ENCODE results near the gene IFT122. TPM values are rescaled to one million over a fixed set of nuclear protein-coding genes. Genes with fewer than 3 reads are reported as not detected.

Gene IFT122
- total RNA-seq, 1 experiment from 2014 or later = 30.0 TPM

- Mint-ChIP-seq H3K27ac (ENCODE audit: unreplicated experiment) (peak overlapping the region; percentile 57), H3K36me3 (ENCODE audit: insufficient read depth, unreplicated experiment) (peaks cover 7% of the 10 kb centered on the region), H3K27me3 (ENCODE audit: insufficient read depth, unreplicated experiment) (no peaks in the 10 kb centered on the region), H3K4me3 (ENCODE audit: unreplicated experiment) (no peak overlapping the region), H3K4me1 (ENCODE audit: low read depth, unreplicated experiment) (peaks cover 46% of the 10 kb centered on the region), H3K9me3 (ENCODE audit: unreplicated experiment) (no peaks in the 10 kb centered on the region)
- H3K27me3 ChIP-seq (replicated peaks; ENCODE audit: control insufficient read depth, insufficient read depth, low read length) = no peaks in the 10 kb centered on the region
- H3K4me1 ChIP-seq = peaks cover 59% of the 10 kb centered on the region
- POLR2A ChIA-PET = no interaction called here
- DNase-seq = no peak
- TF ChIP-seq CTCF (IDR thresholded peaks at IDR 0.05; ENCODE audit: insufficient read depth in 1 of 2, low read depth in 1 of 2, low read length in 1 of 2, severe bottlenecking in 1 of 2, unreplicated experiment in 1 of 2) = no peak
- H3K4me3 ChIP-seq (ENCODE audit: low read depth, low read length) = no peak overlapping the region
- H3K36me3 ChIP-seq (ENCODE audit: control insufficient read depth, insufficient read depth, low read length) = no peaks in the 10 kb centered on the region
- no TSS peak for BruUV-seq (replicated peaks)
- H3K9me3 ChIP-seq = no peaks in the 10 kb centered on the region
- CTCF ChIA-PET = no interaction called here
- intact Hi-C loops (cut with micrococcal nuclease; ENCODE audit: unreplicated experiment) = no loop called here
These were observed 5.4 kb downstream of the IFT122 start for GRCh38 chr3:129445471-129445870.

GRCh38 chr3:129446926-129447325, 6.9 kb downstream of the IFT122 start:
- no peaks in the 10 kb centered on the region for H3K9me3 ChIP-seq
- no TSS peak for BruUV-seq (replicated peaks)
- H3K4me1 Mint-ChIP-seq (ENCODE audit: low read depth, unreplicated experiment) = peaks cover 37% of the 10 kb centered on the region
- peak overlapping the region; percentile 57 for H3K27ac Mint-ChIP-seq (ENCODE audit: unreplicated experiment)
- no peaks in the 10 kb centered on the region for H3K27me3 Mint-ChIP-seq (ENCODE audit: insufficient read depth, unreplicated experiment)
- H3K4me1 ChIP-seq = peaks cover 59% of the 10 kb centered on the region
- no peak for DNase-seq
- no peak for TF ChIP-seq CTCF (IDR thresholded peaks at IDR 0.05; ENCODE audit: insufficient read depth in 1 of 2, low read depth in 1 of 2, low read length in 1 of 2, severe bottlenecking in 1 of 2, unreplicated experiment in 1 of 2)
- intact Hi-C loops (cut with micrococcal nuclease; ENCODE audit: unreplicated experiment) = no loop called here
- no peak overlapping the region for H3K4me3 ChIP-seq (ENCODE audit: low read depth, low read length)
- ChIA-PET POLR2A (no interaction called here), CTCF (no interaction called here)
- H3K4me3 Mint-ChIP-seq (ENCODE audit: unreplicated experiment) = peak overlapping the region; percentile 54
- no peaks in the 10 kb centered on the region for H3K9me3 Mint-ChIP-seq (ENCODE audit: unreplicated experiment)
- no peaks in the 10 kb centered on the region for H3K27me3 ChIP-seq (replicated peaks; ENCODE audit: control insufficient read depth, insufficient read depth, low read length)
- H3K36me3 Mint-ChIP-seq (ENCODE audit: insufficient read depth, unreplicated experiment) = peaks cover 6% of the 10 kb centered on the region
- H3K36me3 ChIP-seq (ENCODE audit: control insufficient read depth, insufficient read depth, low read length) = no peaks in the 10 kb centered on the region

- Histone ChIP-seq H3K4me3 (ENCODE audit: low read depth, low read length) (no peak overlapping the region), H3K36me3 (ENCODE audit: control insufficient read depth, insufficient read depth, low read length) (no peaks in the 10 kb centered on the region), H3K9me3 (no peaks in the 10 kb centered on the region), H3K27me3 (replicated peaks; ENCODE audit: control insufficient read depth, insufficient read depth, low read length) (no peaks in the 10 kb centered on the region), H3K4me1 (peaks cover 53% of the 10 kb centered on the region)
- intact Hi-C loops (cut with micrococcal nuclease; ENCODE audit: unreplicated experiment) = no loop called here
- no peak for DNase-seq
- no TSS peak for BruUV-seq (replicated peaks)
- peaks cover 6% of the 10 kb centered on the region for H3K36me3 Mint-ChIP-seq (ENCODE audit: insufficient read depth, unreplicated experiment)
- ChIA-PET POLR2A (no interaction called here), CTCF (no interaction called here)
- no peaks in the 10 kb centered on the region for H3K27me3 Mint-ChIP-seq (ENCODE audit: insufficient read depth, unreplicated experiment)
- no peaks in the 10 kb centered on the region for H3K9me3 Mint-ChIP-seq (ENCODE audit: unreplicated experiment)
- peak overlapping the region; percentile 40 for H3K4me3 Mint-ChIP-seq (ENCODE audit: unreplicated experiment)
- no peak for TF ChIP-seq CTCF (IDR thresholded peaks at IDR 0.05; ENCODE audit: insufficient read depth in 1 of 2, low read depth in 1 of 2, low read length in 1 of 2, severe bottlenecking in 1 of 2, unreplicated experiment in 1 of 2)
- H3K27ac Mint-ChIP-seq (ENCODE audit: unreplicated experiment) = peak overlapping the region; percentile 57
- peaks cover 28% of the 10 kb centered on the region for H3K4me1 Mint-ChIP-seq (ENCODE audit: low read depth, unreplicated experiment)
These were observed 8.3 kb downstream of the IFT122 start for GRCh38 chr3:129448186-129448895.
